ENCODE data around the gene NDUFS1. TPM values are rescaled to one million over a fixed set of nuclear protein-coding genes. Genes with fewer than 3 reads are reported as not detected.

Gene NDUFS1
- 84.5 and 146 TPM in 2 replicates for total RNA-seq

DNA sequence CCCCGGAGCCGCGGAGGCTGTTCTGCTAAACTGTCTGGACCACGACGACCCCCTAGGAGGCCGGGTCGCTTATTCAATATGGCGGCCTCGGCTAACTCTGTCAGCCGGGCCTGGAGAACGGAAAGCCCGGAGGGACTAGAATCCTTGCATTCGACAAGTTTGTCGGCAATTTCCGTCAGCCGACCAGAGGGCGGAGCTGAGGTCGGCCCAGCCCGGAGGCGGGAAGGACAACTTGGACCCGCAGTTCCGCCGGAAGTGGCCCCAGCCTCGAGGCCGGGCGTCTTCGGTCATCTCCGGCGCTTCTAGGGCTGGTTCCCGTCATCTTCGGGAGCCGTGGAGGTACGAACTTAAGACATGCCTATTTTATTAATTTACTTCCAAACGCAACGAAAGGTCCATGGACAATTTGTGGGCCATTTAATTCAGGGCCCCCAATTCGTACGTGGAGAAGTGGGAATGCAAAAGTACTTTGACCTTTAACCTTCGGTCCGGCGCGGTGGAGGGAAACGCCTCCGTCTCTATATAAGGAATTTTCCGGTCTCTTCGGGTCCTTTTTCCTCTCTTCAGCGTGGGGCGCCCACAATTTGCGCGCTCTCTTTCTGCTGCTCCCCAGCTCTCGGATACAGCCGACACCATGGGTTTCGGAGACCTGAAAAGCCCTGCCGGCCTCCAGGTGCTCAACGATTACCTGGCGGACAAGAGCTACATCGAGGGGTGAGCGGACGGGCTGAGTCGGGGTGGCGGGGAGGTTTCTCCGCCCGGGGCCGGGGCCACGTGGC is at the start of gene NDUFS1, which contains the start of gene EEF1B2:
TSS of gene NDUFS1 (minus strand) at position 99 of the 779 bp plus-strand sequence. CDS start 5,766 bp downstream, outside the sequence.
TSS of gene EEF1B2 (plus strand) at position 550 of the 779 bp plus-strand sequence. CDS start at position 635, 85 bp downstream.

DNA sequence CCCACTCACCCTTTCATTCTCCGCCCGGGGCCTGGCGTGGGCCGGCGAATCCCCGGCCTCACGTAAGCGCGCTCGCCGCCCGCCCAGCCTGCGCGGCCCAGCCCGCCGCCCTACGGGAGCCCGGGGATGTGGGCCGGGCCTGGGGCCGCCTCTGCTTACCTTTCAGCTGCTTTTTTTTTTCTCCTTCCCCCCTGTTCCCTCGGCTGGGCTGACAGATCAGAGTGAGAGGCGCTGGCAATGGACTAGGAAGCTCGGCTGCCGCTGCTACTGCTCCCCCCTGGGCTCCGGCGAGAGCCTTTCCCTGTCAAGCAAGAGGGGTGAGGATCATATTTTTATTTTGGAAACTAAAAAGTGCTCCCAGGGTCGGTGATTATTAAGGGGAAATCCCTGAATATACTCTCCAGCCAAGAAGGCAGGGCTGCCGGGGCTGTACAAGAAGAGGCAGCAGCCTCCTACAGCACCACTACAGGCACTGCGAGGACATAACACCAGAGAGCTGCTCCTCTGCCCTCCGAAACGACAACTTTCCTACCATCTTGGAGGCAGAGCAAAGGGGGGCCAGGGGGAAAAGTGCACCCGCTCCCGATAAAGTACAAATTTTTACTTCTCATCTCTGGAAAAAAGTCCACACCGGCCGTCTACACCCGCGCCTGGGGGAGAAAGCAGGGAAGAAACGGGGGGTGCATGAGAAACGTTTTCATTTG is 73.3 kb downstream of the NDUFS1 start, which contains the start of gene INO80D:
TSS of gene INO80D (minus strand) at position 433 of the 704 bp plus-strand sequence. CDS start 23,158 bp downstream, outside the sequence.

Other genes with a start within 250 kb of the NDUFS1 start
- 5.2 and 13.6 TPM in 2 replicates for gene INO80D, start 73.3 kb downstream of the NDUFS1 start, total RNA-seq
- gene EEF1B2, start 451 bp upstream of the NDUFS1 start, total RNA-seq, result 480 and 604 TPM in 2 replicates
- gene ZDBF2, start 115.2 kb upstream of the NDUFS1 start, total RNA-seq, result 5.8 and 20.3 TPM in 2 replicates